Measurements from ENCODE around the gene ABHD10.

Gene ABHD10

DNA sequence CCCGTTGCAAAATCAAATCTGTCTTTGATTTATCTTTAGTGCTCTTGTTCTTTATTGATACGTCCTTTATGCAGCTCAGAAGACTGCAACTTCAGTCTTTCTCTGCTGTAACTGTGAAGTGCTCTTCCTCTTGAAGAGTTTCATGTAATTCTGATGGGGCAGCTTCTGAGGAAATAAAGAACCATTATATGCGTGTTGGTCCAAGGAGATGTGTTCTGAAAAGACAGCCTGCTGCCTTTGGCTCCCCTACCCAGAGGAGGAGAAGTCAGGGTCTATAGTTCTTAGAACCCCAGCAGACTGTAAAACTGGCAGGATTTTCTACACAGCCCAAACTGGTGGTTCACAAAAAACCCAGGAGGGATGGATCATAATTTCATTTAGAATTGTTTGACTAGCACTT, 22.4 kb upstream of the ABHD10 start:
- TF ChIP-seq, protein P1, sequence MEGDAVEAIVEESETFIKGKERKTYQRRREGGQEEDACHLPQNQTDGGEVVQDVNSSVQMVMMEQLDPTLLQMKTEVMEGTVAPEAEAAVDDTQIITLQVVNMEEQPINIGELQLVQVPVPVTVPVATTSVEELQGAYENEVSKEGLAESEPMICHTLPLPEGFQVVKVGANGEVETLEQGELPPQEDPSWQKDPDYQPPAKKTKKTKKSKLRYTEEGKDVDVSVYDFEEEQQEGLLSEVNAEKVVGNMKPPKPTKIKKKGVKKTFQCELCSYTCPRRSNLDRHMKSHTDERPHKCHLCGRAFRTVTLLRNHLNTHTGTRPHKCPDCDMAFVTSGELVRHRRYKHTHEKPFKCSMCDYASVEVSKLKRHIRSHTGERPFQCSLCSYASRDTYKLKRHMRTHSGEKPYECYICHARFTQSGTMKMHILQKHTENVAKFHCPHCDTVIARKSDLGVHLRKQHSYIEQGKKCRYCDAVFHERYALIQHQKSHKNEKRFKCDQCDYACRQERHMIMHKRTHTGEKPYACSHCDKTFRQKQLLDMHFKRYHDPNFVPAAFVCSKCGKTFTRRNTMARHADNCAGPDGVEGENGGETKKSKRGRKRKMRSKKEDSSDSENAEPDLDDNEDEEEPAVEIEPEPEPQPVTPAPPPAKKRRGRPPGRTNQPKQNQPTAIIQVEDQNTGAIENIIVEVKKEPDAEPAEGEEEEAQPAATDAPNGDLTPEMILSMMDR (conservative IDR thresholded peaks at IDR 0.05; ENCODE audit: low read depth, low read length): no peak
- Histone ChIP-seq H3K27ac (no peak overlapping the region), H3K4me2 (no peak overlapping the region), H3K27me3 (ENCODE audit: insufficient read depth, low read depth) (no peaks in the 10 kb centered on the region), H3K36me3 (ENCODE audit: insufficient read depth) (no peaks in the 10 kb centered on the region), H2AFZ (ENCODE audit: low read depth) (no peak overlapping the region), H3K4me1 (ENCODE audit: low read depth, poor library complexity, severe bottlenecking) (no peaks in the 10 kb centered on the region), H3K4me3 (IDR thresholded peaks at IDR 0.05; ENCODE audit: insufficient read depth, low read depth, low read length) (no peak overlapping the region), H3K79me2 (ENCODE audit: insufficient read depth, low read depth) (no peaks in the 10 kb centered on the region), H3K9ac (no peak overlapping the region), H4K20me1 (ENCODE audit: insufficient read depth) (no peaks in the 10 kb centered on the region)

DNA sequence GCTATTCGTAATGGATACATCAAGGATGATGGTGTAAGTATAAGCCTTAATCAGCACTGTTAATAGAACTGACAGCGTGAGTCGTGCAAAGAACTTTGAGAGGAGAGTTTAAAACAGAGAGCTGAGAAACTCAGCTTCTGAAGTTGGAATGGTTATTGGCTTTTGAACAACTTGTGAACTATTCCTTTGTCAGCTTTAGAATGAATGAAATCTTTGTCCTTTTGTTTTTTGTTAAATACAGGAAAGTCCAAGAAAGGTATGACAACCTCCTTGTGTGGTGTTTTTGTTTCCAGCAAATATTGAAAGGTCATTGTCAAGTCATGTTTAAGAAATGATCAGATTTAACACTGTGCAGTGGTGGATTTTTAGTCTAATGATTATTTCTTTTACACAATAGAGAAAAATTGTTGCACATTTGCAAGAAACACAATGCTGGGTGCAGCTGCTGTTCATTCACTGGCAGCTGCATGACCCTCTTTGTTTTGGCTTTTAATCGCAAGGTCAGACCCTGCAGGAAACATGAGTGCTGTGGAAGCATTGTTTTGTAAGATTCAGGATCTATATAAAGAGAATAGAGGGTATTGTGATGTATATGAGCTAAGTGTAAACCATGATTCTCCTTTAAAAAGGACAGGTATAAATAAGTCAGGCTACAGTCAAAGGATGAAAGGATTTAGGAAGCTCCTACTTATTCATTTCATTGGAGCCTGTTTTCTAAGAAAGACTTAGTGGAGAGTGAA, 21.7 kb upstream of the ABHD10 start:
- TF ChIP-seq, protein P1 (conservative IDR thresholded peaks at IDR 0.05; ENCODE audit: low read depth, low read length): no peak
- Histone ChIP-seq H3K27ac (no peak overlapping the region), H3K36me3 (ENCODE audit: insufficient read depth) (no peaks in the 10 kb centered on the region), H3K4me3 (IDR thresholded peaks at IDR 0.05; ENCODE audit: insufficient read depth, low read depth, low read length) (no peak overlapping the region), H3K4me2 (no peak overlapping the region), H3K9ac (no peak overlapping the region), H3K4me1 (ENCODE audit: low read depth, poor library complexity, severe bottlenecking) (no peaks in the 10 kb centered on the region), H3K27me3 (ENCODE audit: insufficient read depth, low read depth) (no peaks in the 10 kb centered on the region), H2AFZ (ENCODE audit: low read depth) (no peak overlapping the region), H4K20me1 (ENCODE audit: insufficient read depth) (no peaks in the 10 kb centered on the region), H3K79me2 (ENCODE audit: insufficient read depth, low read depth) (no peaks in the 10 kb centered on the region)

DNA sequence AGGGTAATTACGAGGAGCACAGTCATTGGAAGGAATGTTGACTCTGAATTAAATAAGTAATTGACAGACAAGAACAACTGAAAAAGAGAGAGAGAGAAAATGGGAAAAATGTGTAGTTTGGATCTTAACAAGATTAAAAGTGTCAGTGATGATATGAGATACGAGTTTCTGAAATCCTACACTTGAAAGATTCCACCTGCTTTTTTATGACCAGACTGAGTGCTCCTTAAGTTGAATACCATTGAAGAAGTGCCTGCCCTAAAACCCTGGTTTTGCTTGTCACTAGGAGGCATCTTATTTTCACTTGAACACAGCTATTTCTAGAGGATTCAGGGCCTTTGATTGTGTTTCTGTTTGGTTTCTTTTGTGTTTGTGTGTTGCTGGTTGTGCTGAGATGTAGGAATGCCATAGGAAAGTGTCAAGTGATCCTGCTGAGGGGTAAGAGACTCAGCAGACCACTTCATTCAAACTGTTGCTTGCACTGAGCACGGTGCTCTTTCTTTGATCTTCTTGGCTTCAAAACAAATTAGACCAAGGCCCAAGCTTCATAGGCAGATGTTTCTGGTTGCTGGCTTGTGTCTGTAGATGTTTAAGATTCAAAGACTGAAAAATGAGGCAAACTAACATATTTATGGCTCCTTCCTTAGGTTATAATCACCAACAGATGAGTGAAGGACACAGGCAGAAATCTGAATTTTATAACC, 17.2 kb upstream of the ABHD10 start:
- no peaks in the 10 kb centered on the region for H3K36me3 ChIP-seq (ENCODE audit: insufficient read depth)
- H3K79me2 ChIP-seq (ENCODE audit: insufficient read depth, low read depth): no peaks in the 10 kb centered on the region
- no peak overlapping the region for H3K9ac ChIP-seq
- no peak overlapping the region for H3K4me3 ChIP-seq (IDR thresholded peaks at IDR 0.05; ENCODE audit: insufficient read depth, low read depth, low read length)
- peaks cover 8% of the 10 kb centered on the region for H3K4me1 ChIP-seq (ENCODE audit: low read depth, poor library complexity, severe bottlenecking)
- TF ChIP-seq, protein P1 (conservative IDR thresholded peaks at IDR 0.05; ENCODE audit: low read depth, low read length): no peak
- H4K20me1 ChIP-seq (ENCODE audit: insufficient read depth): no peaks in the 10 kb centered on the region
- no peak overlapping the region for H3K27ac ChIP-seq
- no peak overlapping the region for H3K4me2 ChIP-seq
- H3K27me3 ChIP-seq (ENCODE audit: insufficient read depth, low read depth): no peaks in the 10 kb centered on the region
- H2AFZ ChIP-seq (ENCODE audit: low read depth): no peak overlapping the region

DNA sequence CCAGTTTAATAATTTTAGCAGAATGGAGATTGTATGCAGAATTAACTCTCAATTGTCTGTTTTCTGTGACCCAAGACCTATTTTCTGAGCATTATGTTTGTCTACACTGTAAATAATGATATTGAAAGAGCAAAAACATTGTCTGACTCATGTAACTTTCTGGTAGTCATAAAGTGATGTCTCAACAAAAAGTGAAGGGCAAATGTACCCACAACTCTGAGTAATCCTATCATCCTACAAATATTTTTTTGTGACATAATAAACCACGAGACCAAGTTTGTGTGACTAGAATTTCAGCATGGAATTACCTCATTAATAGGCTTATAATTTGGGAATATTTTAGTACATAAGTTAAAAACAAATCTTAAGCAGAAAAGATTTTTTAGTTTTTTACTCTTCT, 15.4 kb upstream of the ABHD10 start:
- Histone ChIP-seq H3K4me2 (no peak overlapping the region), H3K36me3 (ENCODE audit: insufficient read depth) (no peaks in the 10 kb centered on the region), H3K27me3 (ENCODE audit: insufficient read depth, low read depth) (no peaks in the 10 kb centered on the region), H3K79me2 (ENCODE audit: insufficient read depth, low read depth) (no peaks in the 10 kb centered on the region), H2AFZ (ENCODE audit: low read depth) (no peak overlapping the region), H3K27ac (no peak overlapping the region), H3K4me1 (ENCODE audit: low read depth, poor library complexity, severe bottlenecking) (peaks cover 11% of the 10 kb centered on the region), H4K20me1 (ENCODE audit: insufficient read depth) (no peaks in the 10 kb centered on the region), H3K9ac (no peak overlapping the region), H3K4me3 (IDR thresholded peaks at IDR 0.05; ENCODE audit: insufficient read depth, low read depth, low read length) (no peak overlapping the region)
- TF ChIP-seq, protein P1 (conservative IDR thresholded peaks at IDR 0.05; ENCODE audit: low read depth, low read length): no peak

Measured in KMS-11 (cell line).